GM06990 (cell line): Measurements from ENCODE around the gene CAVIN1.
A peak's percentile ranks its signal among the peaks of the same experiment; 100 is the strongest.
"Not testable (repeated sequence)": the region's sequence is repeated elsewhere in the genome, so short reads cannot be mapped to it uniquely, and the experiment has no call there.

Experiments used
- DNase-seq: peaks from one replicate; pipeline ENCODE4 v3.0.0-alpha.2; 2011; ENCODE audit not compliant: insufficient read length; ENCODE audit errors: extremely low read depth
- H3K27me3 ChIP-seq: replicated peaks from 2 replicates; pipeline ENCODE4 v1.6.0; 2011; ENCODE audit warnings: low read length; ENCODE audit not compliant: control insufficient read depth, insufficient read depth
- H3K36me3 ChIP-seq: 2 replicates; pipeline ENCODE4 v1.5.1; 2011; ENCODE audit warnings: low read length; ENCODE audit not compliant: control insufficient read depth, insufficient read depth
- H3K4me3 ChIP-seq: replicated peaks from 2 replicates; pipeline ENCODE4 v1.5.1; 2011; ENCODE audit warnings: low read depth, mild to moderate bottlenecking, control low read depth, low read length
- CTCF ChIP-seq: IDR thresholded peaks from 2 replicates; pipeline ENCODE4 v1.5.1; 2011; ENCODE audit warnings: low read length, control low read depth, mild to moderate bottlenecking, inconsistent platforms; ENCODE audit not compliant: insufficient read depth, poor library complexity, severe bottlenecking

Gene CAVIN1

DNA sequence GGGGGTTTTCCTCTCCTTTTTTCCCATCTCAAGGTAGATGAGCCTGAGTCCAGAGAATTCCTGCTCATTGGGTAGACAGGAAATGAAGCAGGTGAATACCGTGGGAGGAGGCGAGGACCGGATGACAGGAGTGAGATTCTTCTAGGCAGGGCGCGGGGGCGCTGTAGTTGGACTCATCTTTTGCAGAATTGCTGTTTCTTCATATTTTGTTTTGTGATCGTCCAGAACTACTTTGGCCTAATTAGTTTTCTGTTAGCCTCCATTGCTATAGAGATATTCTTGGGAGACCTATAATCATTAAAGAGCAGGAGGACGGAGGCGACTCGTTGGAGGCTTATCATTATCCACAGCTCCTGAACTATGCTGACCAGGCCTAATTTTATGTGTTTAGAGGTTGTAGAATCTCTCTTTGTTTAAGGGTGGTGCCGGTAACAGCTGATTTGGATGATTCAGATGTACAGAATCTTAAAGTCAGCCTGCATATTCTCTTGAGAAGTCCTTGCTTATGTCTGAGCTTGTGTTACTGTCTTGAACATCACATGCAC, 36.3 kb upstream of the CAVIN1 start:
- no peak for DNase-seq
- peak; percentile 70 for TF ChIP-seq CTCF

GRCh38 chr17:42458497-42459255, 35.6 kb upstream of the CAVIN1 start, which contains the start of gene ATP6V0A1:
TSS of gene ATP6V0A1 (plus strand) at chr17:42458878. CDS start at chr17:42460895, 2,017 bp downstream.
- H3K36me3 ChIP-seq: peaks cover 7% of the 10 kb centered on the region
- no peaks in the 10 kb centered on the region for H3K27me3 ChIP-seq
- H3K4me3 ChIP-seq: peak within 1 kb of the TSS; percentile 99
- peak; percentile 92 for DNase-seq
- TF ChIP-seq CTCF: no peak

More for the DNA sequence above, 36.3 kb upstream of the CAVIN1 start:
- Histone ChIP-seq H3K27me3 (no peaks in the 10 kb centered on the region), H3K4me3 (peak overlapping the region; percentile 99), H3K36me3 (peaks cover 8% of the 10 kb centered on the region)

DNA sequence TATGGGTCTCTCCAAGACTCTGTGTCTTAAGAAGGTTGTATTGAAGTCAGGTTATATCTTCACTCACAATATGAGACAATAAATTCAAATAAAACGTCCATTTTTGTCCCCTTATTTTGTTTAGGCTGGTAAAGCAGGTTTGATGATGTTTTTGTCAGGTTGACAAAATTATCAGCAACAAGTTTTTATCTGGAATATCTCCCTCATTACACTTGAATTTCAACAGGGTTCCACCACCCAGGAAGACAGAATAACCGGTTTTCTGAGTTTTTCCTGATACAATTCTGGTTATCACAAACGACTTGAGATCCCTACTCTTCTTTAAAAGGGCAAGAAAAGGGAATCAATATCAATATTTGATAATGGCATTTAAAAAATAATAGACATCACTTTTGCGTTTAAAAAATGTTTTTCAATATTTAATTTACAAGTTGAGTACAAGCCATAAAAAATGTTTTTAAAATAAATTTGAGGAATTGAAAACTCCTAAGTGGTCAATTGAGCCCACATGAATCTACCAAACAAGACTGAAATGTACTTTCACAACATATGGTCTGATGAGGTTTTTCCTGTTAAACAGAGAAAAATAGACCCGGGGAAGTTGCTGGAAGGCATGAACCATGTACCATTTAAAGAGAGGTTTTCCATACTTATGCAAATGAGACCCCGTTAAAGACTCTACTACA, 34.2 kb upstream of the CAVIN1 start:
- peak overlapping the region; percentile 38 for H3K4me3 ChIP-seq
- H3K27me3 ChIP-seq: no peaks in the 10 kb centered on the region
- DNase-seq: peak; percentile 48
- no peak for TF ChIP-seq CTCF
- peaks cover 4% of the 10 kb centered on the region for H3K36me3 ChIP-seq

GRCh38 chr17:42456223-42457106, 33.4 kb upstream of the CAVIN1 start:
- no peak for TF ChIP-seq CTCF
- Histone ChIP-seq H3K27me3 (no peaks in the 10 kb centered on the region), H3K36me3 (peaks cover 2% of the 10 kb centered on the region), H3K4me3 (peak overlapping the region; percentile 38)
- peak; percentile 55 for DNase-seq

DNA sequence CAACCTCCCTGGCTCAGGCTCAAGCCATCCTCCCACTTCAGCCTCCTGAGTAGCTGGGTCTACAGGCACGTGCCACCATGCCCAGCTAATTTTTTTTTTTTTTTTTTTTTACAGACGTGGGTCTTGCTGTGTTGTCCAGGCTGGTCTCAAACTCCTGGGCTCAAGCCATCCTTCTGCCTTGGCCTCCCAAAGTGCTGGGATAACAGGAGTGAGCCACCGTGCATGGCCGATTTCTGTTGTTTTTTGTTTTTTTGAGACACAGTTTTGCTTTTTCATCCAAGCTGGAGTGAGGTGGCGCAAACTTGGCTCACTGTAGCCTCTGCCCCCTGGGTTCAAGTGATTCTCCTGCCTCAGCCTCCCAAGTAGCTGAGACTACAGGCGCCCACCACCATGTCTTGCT, 31.9 kb upstream of the CAVIN1 start:
- H3K4me3 ChIP-seq, H3K27me3 ChIP-seq, H3K36me3 ChIP-seq, DNase-seq: not testable (repeated sequence)
